ENCODE measurements around the gene FILIP1. TPM values are rescaled to one million over a fixed set of nuclear protein-coding genes. Genes with fewer than 3 reads are reported as not detected.

Gene FILIP1
- total RNA-seq, 6 experiments from 2014 or later = 0.09 to 0.24 (median 0.12) TPM

DNA sequence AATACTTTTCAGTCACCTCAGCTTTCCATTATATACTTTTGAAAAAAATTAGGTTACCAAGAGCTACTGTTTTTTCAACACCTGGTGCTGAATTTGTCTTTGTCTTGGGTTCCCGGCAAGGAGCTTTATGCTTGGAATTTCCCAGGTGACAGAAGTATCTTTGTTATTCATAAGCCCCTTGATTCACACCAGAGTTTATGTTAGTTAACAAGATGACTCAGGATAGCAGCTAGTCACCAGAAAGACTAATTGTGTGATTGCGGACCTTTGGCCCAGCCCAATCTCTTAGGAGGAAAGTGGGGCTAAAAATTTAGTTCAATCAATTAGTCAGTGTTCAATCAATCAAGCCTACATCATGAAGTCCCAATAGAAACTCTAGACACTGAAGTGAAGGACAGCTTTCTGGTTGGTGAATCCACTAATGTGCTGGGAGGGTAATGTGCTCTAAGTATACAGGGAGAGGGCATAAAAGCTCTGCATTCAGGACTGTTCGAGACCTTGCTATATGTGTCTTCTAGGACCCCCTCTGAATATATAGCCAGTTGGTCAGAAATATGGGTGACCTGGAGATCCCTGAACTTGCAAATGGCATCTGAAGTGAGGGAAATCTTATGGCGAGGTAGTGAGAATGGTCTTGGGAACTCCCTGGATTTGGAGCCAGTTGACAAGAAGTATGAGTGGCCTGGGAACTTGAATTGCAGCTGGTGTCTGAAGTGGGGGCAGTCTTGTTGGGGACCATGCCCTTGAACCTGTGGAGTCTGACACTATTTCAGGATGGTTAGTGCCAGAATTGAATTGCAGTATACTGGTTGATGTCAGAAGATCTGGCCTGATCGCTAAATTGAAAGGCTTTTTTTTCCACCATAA lies 225.2 kb downstream of the FILIP1 start:
- Mint-ChIP-seq H3K27me3 (ENCODE audit: insufficient read depth) (no peaks in the 10 kb centered on the region), H3K27ac (peak overlapping the region; percentile 26; the same call in 1 of the 2 replicates), H3K36me3 (ENCODE audit: low read depth) (peaks cover 30% of the 10 kb centered on the region), H3K9me3 (peaks cover 11% of the 10 kb centered on the region), H3K4me1 (ENCODE audit: low read depth) (peaks cover 64% of the 10 kb centered on the region), H3K4me3 (no peak overlapping the region; the same call in 1 of the 2 replicates)
- TF ChIP-seq, protein P1, sequence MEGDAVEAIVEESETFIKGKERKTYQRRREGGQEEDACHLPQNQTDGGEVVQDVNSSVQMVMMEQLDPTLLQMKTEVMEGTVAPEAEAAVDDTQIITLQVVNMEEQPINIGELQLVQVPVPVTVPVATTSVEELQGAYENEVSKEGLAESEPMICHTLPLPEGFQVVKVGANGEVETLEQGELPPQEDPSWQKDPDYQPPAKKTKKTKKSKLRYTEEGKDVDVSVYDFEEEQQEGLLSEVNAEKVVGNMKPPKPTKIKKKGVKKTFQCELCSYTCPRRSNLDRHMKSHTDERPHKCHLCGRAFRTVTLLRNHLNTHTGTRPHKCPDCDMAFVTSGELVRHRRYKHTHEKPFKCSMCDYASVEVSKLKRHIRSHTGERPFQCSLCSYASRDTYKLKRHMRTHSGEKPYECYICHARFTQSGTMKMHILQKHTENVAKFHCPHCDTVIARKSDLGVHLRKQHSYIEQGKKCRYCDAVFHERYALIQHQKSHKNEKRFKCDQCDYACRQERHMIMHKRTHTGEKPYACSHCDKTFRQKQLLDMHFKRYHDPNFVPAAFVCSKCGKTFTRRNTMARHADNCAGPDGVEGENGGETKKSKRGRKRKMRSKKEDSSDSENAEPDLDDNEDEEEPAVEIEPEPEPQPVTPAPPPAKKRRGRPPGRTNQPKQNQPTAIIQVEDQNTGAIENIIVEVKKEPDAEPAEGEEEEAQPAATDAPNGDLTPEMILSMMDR (IDR thresholded peaks at IDR 0.05) = no peak
- no peak for DNase-seq

DNA sequence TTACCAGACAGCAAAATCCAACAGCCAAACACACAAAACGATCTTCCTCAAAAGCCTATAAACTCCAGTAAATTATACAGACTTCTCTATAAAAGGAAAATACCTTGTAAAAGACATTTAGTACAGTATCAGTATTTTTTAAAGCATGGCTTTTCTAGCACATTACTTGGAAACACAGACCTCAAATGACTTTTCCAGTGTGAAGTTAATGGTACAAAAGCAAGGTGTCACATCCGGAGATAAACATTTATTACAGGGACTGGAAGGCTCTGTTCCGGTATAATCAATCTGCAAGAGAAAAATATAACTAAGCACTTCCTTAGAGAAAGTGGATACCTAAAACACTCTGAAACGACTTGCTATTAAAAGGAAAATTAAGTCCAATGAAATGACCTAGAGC lies 226.1 kb downstream of the FILIP1 start:
- TF ChIP-seq, protein P1 (IDR thresholded peaks at IDR 0.05) = no peak
- Mint-ChIP-seq H3K9me3 (peaks cover 8% of the 10 kb centered on the region), H3K4me3 (no peak overlapping the region), H3K27ac (0 out of 2 replicates have a peak overlapping the region, but pooled peaks have one; percentile 16), H3K36me3 (ENCODE audit: low read depth) (peaks cover 23% of the 10 kb centered on the region), H3K27me3 (ENCODE audit: insufficient read depth) (no peaks in the 10 kb centered on the region), H3K4me1 (ENCODE audit: low read depth) (peaks cover 64% of the 10 kb centered on the region)
- no peak for DNase-seq

DNA sequence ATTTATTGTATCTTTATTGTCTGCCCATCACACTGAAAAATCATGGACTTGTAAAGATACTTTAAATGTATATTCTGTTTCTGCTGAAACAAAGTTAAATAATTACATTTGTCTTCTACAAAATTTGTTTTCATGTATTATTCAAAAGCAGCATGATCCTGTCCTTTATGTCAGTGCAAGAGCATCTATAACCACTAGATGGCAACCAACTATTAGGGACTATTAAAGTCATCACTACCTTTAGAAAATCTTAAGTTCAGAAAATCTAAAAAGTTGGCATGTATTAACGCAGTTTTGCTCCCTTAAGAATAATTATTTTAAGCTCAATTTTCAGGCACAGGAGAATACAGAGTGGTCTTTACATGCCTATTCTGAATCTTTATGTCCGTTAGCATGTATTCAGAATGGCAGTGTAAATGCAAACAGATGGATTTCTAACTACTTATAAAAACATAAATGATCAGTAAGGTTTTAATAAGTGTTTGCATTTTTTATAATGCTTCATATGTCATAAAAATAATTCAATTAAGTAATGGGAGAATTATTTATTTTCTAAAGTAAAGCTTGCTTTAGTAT lies 226.8 kb downstream of the FILIP1 start:
- Mint-ChIP-seq H3K27ac (no peak overlapping the region), H3K36me3 (ENCODE audit: low read depth) (peaks cover 16% of the 10 kb centered on the region), H3K27me3 (ENCODE audit: insufficient read depth) (no peaks in the 10 kb centered on the region), H3K4me3 (no peak overlapping the region), H3K9me3 (peaks cover 3% of the 10 kb centered on the region), H3K4me1 (ENCODE audit: low read depth) (peaks cover 57% of the 10 kb centered on the region)
- TF ChIP-seq, protein P1 (IDR thresholded peaks at IDR 0.05) = peak; percentile 94
- DNase-seq = peak; percentile 59

DNA sequence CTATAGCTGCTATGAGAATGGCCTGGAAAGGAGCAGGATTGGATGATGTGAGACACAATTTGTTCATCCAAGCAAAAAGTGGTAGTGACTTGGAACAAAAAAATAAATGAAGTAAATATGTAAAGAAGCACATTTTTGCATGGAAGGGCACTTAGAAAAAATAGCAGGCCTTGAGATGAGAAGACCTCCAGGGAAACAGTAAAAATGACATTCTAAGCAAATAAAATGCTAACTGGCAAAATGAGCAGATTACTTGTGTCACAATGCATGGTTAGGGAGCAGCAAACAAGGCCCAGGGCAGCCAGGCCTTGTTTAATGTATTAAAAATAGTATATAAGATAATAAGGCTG lies 230.2 kb downstream of the FILIP1 start:
- Mint-ChIP-seq H3K9me3 (no peaks in the 10 kb centered on the region), H3K36me3 (ENCODE audit: low read depth) (peaks cover 11% of the 10 kb centered on the region; the same call in 1 of the 2 replicates), H3K27ac (peak overlapping the region; percentile 32), H3K4me1 (ENCODE audit: low read depth) (peaks cover 30% of the 10 kb centered on the region), H3K27me3 (ENCODE audit: insufficient read depth) (no peaks in the 10 kb centered on the region), H3K4me3 (no peak overlapping the region)
- TF ChIP-seq, protein P1 (IDR thresholded peaks at IDR 0.05) = no peak
- DNase-seq = no peak

DNA sequence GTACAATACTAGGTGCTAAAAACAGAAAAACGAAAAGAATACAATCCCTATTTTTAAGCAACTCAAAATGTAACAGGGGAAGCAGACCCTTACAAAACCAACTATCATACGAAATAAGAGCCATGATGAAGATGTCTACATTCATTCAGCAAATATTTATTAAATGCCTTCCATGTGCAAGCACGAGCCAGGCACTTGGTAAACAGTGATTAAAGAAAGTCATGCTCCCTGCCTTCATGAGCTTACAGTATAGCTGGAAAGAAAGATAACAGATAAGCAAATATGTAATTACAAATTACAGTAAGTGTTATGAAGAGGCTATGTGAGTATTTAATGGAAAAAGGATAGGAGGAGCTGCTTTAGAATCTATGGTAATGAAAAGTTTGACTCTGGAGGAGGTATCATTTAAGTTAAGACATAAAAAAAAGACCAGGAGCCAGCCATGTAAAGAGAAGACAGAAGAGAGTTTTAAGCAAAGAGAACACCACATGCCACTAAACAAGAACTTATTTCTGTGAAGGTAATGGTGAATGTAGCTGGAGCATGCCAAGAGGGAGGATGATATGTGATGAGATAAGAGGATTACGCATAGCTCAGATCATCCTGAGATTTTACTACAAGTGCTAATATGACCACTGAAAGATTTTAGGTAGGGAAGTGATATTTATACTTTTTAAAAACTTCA lies 230.7 kb downstream of the FILIP1 start:
- Mint-ChIP-seq H3K27me3 (ENCODE audit: insufficient read depth) (no peaks in the 10 kb centered on the region), H3K27ac (peak overlapping the region; percentile 32), H3K4me1 (ENCODE audit: low read depth) (peaks cover 25% of the 10 kb centered on the region), H3K36me3 (ENCODE audit: low read depth) (peaks cover 12% of the 10 kb centered on the region; the same call in 1 of the 2 replicates), H3K9me3 (no peaks in the 10 kb centered on the region), H3K4me3 (no peak overlapping the region)
- DNase-seq = no peak
- TF ChIP-seq, protein P1 (IDR thresholded peaks at IDR 0.05) = no peak
